Esophagus muscularis mucosa (tissue), 4 donors: ENCODE measurements around the gene JMJD4.
A peak's percentile ranks its signal among the peaks of the same experiment; 100 is the strongest.

ENCODE experiments used
- EP300 ChIP-seq: sonication (generic); formaldehyde crosslinking; IDR thresholded peaks from one replicate; pipeline ENCODE4 v1.6.1; 2017; ENCODE audit warnings: antibody characterized with exemption
- POLR2A ChIP-seq: fragments of 450-650 bp; IDR thresholded peaks from one replicate; pipeline ENCODE4 v1.6.1; 2017; ENCODE audit warnings: antibody characterized with exemption, moderate library complexity, mild to moderate bottlenecking, low read depth
- POLR2AphosphoS5 ChIP-seq, 2 donors: sonication (generic); formaldehyde crosslinking; IDR thresholded peaks; one replicate each; pipeline ENCODE4 v1.6.1; 2017; ENCODE audit warnings: antibody characterized with exemption in 2 of 2
- TF ChIP-seq, protein P1 (sequence below), 3 experiments: fragments of 200-600 bp in 2 of 3; fragments of 450-650 bp in 1 of 3; sonication (generic) in 2 of 3; IDR thresholded peaks; one replicate each; pipeline ENCODE4 v1.5.1; 2017 to 2019; ENCODE audit warnings: antibody characterized with exemption in 3 of 3, mild to moderate bottlenecking in 2 of 3, moderate library complexity in 1 of 3

- TF ChIP-seq POLR2AphosphoS5 (IDR thresholded peaks at IDR 0.05): peak in 1 of 2 donors; percentile 64
- TF ChIP-seq, protein P1, sequence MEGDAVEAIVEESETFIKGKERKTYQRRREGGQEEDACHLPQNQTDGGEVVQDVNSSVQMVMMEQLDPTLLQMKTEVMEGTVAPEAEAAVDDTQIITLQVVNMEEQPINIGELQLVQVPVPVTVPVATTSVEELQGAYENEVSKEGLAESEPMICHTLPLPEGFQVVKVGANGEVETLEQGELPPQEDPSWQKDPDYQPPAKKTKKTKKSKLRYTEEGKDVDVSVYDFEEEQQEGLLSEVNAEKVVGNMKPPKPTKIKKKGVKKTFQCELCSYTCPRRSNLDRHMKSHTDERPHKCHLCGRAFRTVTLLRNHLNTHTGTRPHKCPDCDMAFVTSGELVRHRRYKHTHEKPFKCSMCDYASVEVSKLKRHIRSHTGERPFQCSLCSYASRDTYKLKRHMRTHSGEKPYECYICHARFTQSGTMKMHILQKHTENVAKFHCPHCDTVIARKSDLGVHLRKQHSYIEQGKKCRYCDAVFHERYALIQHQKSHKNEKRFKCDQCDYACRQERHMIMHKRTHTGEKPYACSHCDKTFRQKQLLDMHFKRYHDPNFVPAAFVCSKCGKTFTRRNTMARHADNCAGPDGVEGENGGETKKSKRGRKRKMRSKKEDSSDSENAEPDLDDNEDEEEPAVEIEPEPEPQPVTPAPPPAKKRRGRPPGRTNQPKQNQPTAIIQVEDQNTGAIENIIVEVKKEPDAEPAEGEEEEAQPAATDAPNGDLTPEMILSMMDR (IDR thresholded peaks at IDR 0.05): no peak
- TF ChIP-seq POLR2A: no peak
- TF ChIP-seq EP300: no peak
Measured at GRCh38 chr1:227749916-227750710, 15.0 kb upstream of the JMJD4 start.
